DMS153 treated with DMSO at 0.1 percent for 48 hours (cell line): ENCODE data around the gene SRP14.
"Not testable (repeated sequence)": the region's sequence is repeated elsewhere in the genome, so short reads cannot be mapped to it uniquely, and the experiment has no call there.

Source experiments
- DNase-seq: peaks from one replicate; lab custom pipeline; 2025; ENCODE audit not compliant: unreplicated experiment; lab: John Stamatoyannopoulos, UW

The SRP14 gene

GRCh38 chr15:40038638-40039543, at the start of gene SRP14:
Gene SRP14, minus strand, starts transcription at chr15:40039181. Its CDS starts 65 bp downstream, at chr15:40039116.
- DNase-seq: peak; percentile 44

GRCh38 chr15:40087991-40088928, 49.3 kb upstream of the SRP14 start:
- DNase-seq: no peak

GRCh38 chr15:40087068-40087810, 48.3 kb upstream of the SRP14 start:
- no peak for DNase-seq

- no peak for DNase-seq
Measured at GRCh38 chr15:40085266-40085665, 46.3 kb upstream of the SRP14 start.

DNA sequence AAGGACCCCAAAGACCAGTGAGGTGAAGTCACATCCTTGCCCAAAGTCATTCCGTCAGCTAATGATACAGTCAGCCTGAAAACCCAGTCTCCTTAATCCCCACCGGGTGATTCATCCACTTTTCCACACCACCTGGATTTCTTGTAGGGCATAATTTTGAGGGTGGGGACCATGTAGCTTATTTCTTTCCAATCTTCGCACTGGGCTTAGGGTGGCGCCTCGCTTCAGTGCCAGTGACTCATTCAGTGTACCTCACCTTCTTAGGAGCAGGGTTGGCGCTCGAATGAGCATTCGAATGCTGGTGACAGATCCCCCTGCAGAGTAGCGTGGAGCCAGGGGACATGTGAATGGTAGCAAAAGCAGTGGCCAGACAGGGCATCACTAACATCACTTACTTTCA, 45.7 kb upstream of the SRP14 start:
- no peak for DNase-seq

- DNase-seq: no peak
Measured at GRCh38 chr15:40082195-40082883, 43.4 kb upstream of the SRP14 start.

DNA sequence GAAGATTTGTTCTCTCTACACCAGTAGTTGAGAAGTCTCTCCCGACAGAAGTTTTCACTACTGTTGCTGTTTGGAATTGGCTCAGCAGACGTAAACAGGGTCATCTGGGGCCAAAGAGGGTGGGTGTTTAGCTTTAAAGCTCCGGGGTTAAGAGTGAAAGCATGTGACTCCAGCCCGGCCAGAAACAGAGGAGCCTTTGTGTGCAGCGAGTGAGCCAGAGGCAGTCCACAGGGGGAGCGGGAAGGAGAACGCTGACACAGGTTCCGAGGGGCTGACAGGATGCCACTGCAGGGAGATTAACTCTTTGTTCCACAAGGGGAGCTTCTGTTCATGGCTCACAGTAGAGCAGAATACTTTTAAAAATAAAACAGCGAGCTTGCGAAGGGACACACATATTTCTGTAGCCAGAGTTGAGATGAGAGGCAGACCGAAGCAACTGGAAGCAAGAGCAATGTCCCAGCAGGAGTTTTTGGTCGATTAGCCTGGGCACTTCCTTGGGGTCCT, 42.8 kb upstream of the SRP14 start:
- no peak for DNase-seq

DNA sequence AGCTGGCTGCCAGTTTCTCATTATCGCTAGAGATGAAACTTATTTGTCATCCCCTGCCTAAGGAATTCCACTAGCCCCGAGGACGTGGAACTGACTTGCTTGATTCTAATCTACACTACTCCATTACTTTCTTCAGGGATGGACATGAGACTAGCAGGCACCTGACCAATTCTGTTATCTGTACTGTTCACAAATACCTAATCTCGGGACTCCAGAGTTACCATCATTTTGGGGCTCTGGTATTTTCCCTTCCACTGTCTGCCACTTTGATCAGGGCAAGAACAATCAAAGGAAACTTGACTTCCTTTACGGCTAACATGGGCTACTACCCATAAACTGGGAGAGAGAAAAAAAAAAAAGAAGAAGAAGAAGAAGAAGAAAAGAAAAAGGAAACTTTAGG, 41.9 kb upstream of the SRP14 start:
- DNase-seq: no peak

DNA sequence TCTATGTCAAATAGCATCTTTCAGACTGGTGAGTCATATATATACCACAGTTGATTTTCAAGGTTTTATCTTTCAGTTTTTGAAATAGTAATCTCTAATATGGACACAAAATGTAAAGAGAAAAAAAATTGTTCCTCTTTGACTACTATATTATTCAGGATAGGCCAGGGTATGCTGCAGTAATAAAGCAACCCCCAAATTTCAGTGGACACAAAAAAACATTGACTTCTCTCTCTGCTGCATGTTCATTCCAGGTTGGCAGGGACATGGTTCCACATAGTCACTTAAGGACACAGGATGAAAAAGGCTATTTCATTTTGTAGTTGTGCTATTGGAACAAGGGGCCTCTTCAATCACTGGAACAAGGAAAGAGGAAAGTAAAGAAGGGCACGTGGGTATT, 41.1 kb upstream of the SRP14 start:
- DNase-seq: no peak

GRCh38 chr15:40079456-40079855, 40.5 kb upstream of the SRP14 start:
- DNase-seq: no peak

- DNase-seq: peak; percentile 48
Measured at GRCh38 chr15:40075298-40076044, 36.5 kb upstream of the SRP14 start.

DNA sequence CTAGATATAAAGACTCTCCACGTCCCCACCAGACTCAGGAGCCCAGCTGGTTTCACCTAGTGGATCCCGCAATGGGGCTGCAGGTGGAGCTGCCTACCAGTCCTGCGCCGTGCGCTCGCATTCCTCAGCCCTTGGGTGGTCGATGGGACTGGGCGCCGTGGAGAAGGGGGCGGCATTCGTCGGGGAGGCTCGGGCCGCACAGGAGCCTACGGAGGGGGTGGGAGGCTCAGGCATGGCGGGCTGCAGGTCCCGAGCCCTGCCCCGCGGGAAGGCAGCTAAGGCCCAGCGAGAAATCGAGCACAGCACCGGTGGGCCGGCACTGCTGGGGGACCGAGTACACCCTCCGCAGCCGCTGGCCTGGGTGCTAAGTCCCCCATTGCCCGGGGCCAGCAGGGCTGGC, 35.7 kb upstream of the SRP14 start:
- DNase-seq: not testable (repeated sequence)

DNA sequence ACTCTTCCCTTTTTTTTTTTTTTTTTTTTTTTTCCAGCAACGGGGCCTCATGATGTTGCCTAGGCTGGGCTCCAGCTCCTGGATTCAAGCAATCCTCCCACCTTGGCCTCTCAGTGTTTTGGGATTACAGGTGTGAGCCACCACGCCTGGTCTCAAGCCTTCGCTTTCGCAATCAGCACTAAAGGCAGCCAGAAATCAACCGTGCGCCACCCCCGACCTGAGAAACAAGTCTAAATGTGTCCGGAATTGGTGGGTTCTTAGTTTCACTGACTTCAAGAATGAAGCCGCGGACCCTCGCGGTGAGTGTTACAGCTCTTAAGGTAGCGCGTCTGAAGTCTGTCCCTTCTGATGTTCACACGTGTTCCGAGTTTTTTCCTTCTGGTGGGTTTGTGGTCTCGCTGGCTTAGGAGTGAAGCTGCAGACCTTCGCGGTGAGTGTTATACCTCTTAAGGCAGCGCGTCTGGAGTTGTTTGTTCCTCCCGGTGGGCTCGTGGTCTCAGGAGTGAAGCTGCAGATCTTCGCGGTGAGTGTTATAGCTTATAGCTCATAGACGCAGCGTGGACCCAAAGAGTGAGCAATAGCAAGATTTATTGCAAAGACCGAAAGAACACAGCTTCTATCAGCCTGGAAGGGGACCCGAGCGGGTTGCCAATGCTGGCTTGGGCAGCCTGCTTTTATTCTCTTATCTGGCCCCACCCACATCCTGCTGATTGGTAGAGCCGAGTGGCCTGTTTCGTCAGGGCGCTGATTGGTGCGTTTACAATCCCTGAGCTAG, 34.9 kb upstream of the SRP14 start:
- not testable (repeated sequence) for DNase-seq

GRCh38 chr15:40072216-40072990, 33.4 kb upstream of the SRP14 start:
- DNase-seq: no peak

- DNase-seq: no peak
Measured at GRCh38 chr15:40070608-40071218, 31.7 kb upstream of the SRP14 start.

- no peak for DNase-seq
Measured at GRCh38 chr15:40070166-40070557, 31.2 kb upstream of the SRP14 start.
